HepG2 (cell line): Measurements from ENCODE around the gene ATXN7L2. TPM values are rescaled to one million over a fixed set of nuclear protein-coding genes. Genes with fewer than 3 reads are reported as not detected.

ENCODE experiments used
- BCL6 ChIP-seq: IDR thresholded peaks from 2 replicates; pipeline ENCODE4 v1.6.1; 2016; ENCODE audit warnings: missing genetic modification reagents, missing compliant biosample characterization
- CEBPB ChIP-seq: IDR thresholded peaks from 2 replicates; pipeline ENCODE4 v1.6.1; 2011; ENCODE audit warnings: low read depth, low read length, improper control_type of control experiment, borderline replicate concordance
- CEBPG ChIP-seq: IDR thresholded peaks from 2 replicates; pipeline ENCODE4 v1.6.1; 2016
- CREM ChIP-seq, 2 experiments: sonication (generic) in 1 of 2; formaldehyde crosslinking in 1 of 2; IDR thresholded peaks; 2 replicates each; pipeline versions ENCODE4 v1.4.0 to v1.6.1; 2016 to 2020; ENCODE audit warnings: antibody characterized with exemption in 1 of 2, mild to moderate bottlenecking in 1 of 2, missing genetic modification reagents in 1 of 2
- FOSL2 ChIP-seq: sonication (generic); formaldehyde crosslinking; IDR thresholded peaks from 2 replicates; pipeline ENCODE4 v1.4.0; 2020; ENCODE audit warnings: missing genetic modification reagents
- FOXP1 ChIP-seq, 2 experiments: fragments of 450-650 bp in 1 of 2; IDR thresholded peaks; 2 replicates each; pipeline ENCODE4 v1.6.1; 2017 to 2018; ENCODE audit warnings: antibody characterized with exemption in 1 of 2
- GATAD2A ChIP-seq: IDR thresholded peaks from 2 replicates; pipeline ENCODE4 v1.6.1; 2016
- HNF4A ChIP-seq: sonication (generic); formaldehyde crosslinking; IDR thresholded peaks from 2 replicates; pipeline ENCODE4 v1.4.0; 2020; ENCODE audit warnings: missing genetic modification reagents
- MLX ChIP-seq: IDR thresholded peaks from 2 replicates; pipeline ENCODE4 v1.6.1; 2016
- NR2F6 ChIP-seq, 2 experiments: IDR thresholded peaks; 2 replicates each; pipeline ENCODE4 v1.6.1; 2016; ENCODE audit warnings: antibody characterized with exemption in 1 of 2, mild to moderate bottlenecking in 1 of 2
- SOX5 ChIP-seq: IDR thresholded peaks from 2 replicates; pipeline ENCODE4 v1.6.1; 2016; ENCODE audit warnings: borderline replicate concordance
- SOX6 ChIP-seq, 2 experiments: fragments of 450-650 bp in 1 of 2; sonication (generic) in 1 of 2; formaldehyde crosslinking in 1 of 2; IDR thresholded peaks; 2 replicates each; pipeline versions ENCODE4 v1.4.0 to v1.6.1; 2017 to 2020; ENCODE audit warnings: antibody characterized with exemption in 1 of 2, mild to moderate bottlenecking in 1 of 2, missing genetic modification reagents in 1 of 2
- TBX3 ChIP-seq: fragments of 450-650 bp; IDR thresholded peaks from 2 replicates; pipeline ENCODE4 v1.6.1; 2017; ENCODE audit warnings: antibody characterized with exemption, mild to moderate bottlenecking, inconsistent platforms, borderline replicate concordance
- TCF7 ChIP-seq: sonication (generic); IDR thresholded peaks from 2 replicates; pipeline ENCODE4 v1.6.1; 2016; ENCODE audit warnings: antibody characterized with exemption, low read depth
- TFDP2 ChIP-seq: sonication (generic); formaldehyde crosslinking; IDR thresholded peaks from 2 replicates; pipeline ENCODE4 v1.4.0; 2020; ENCODE audit warnings: missing genetic modification reagents
- TP53 ChIP-seq: sonication (generic); formaldehyde crosslinking; conservative IDR thresholded peaks from 2 replicates; pipeline ENCODE4 v1.4.0; 2020; ENCODE audit warnings: missing genetic modification reagents
- ZNF331 ChIP-seq: sonication (generic); formaldehyde crosslinking; IDR thresholded peaks from 2 replicates; pipeline ENCODE4 v1.4.0; 2020; ENCODE audit warnings: missing genetic modification reagents
- ZNF687 ChIP-seq: sonication (generic); formaldehyde crosslinking; IDR thresholded peaks from 2 replicates; pipeline ENCODE4 v1.5.1; 2020; ENCODE audit warnings: mild to moderate bottlenecking, missing genetic modification reagents, moderate library complexity
- polyA plus RNA-seq, 8 experiments: library from polyadenylated mRNA; depleted of rRNA in 3 of 8; stranded (reverse) in 7 of 8; unstranded in 1 of 8; fragments of >200 nt; fragmentation: Illumina TruSeq in 4 of 8; extraction: Trizol in 4 of 8; gene quantifications; 2 replicates each; pipeline versions ENCODE4 v1.2.1 to v1.2.3, GENCODE V29; 2011 to 2016; ENCODE audit warnings: low read depth in 4 of 8, missing spikeins in 1 of 8, mixed read lengths in 1 of 8; ENCODE audit not compliant: insufficient read depth in 1 of 8
- total RNA-seq, 5 experiments: library from RNA; depleted of rRNA; stranded (reverse); fragments of >200 nt; fragmentation: Illumina TruSeq; extraction: Trizol; gene quantifications; 2 replicates each; pipeline ENCODE4 v1.2.3, GENCODE V29; 2016; ENCODE audit warnings: low read depth in 1 of 5
- TF ChIP-seq, protein P1 (sequence below): sonication (generic); IDR thresholded peaks from 2 replicates; pipeline ENCODE4 v1.6.1; 2016; ENCODE audit warnings: low read depth, borderline replicate concordance
- TF ChIP-seq, protein P2 (sequence below): sonication (generic); formaldehyde crosslinking; IDR thresholded peaks from 2 replicates; pipeline ENCODE4 v1.8.0; 2022; ENCODE audit warnings: mild to moderate bottlenecking, missing genetic modification reagents; ENCODE audit not compliant: insufficient replicate concordance
- TF ChIP-seq, protein P3 (sequence below): IDR thresholded peaks from 2 replicates; pipeline ENCODE4 v1.6.1; 2012; ENCODE audit warnings: low read depth, low read length, improper control_type of control experiment

ATXN7L2 gene
- total and polyA plus RNA-seq, 2 of the 13 experiments (the other 11 are each of a cell fraction or from before 2014, with no cell fraction given), result 2.7 to 2.8 TPM

GRCh38 chr1:109441069-109441468, 42.6 kb upstream of the ATXN7L2 start (continued):
- TF ChIP-seq ZNF687 (no peak), MLX (CRISPR knock-in tag) (0 out of 2 replicates have a peak, but pooled peaks have one; percentile 47), FOSL2 (peak; percentile 47), ZNF331 (CRISPR knock-in tag) (no peak), HNF4A (CRISPR knock-in tag) (peak; percentile 45; the same call in 1 of the 2 replicates), GATAD2A (CRISPR knock-in tag) (peak; percentile 89), BCL6 (CRISPR knock-in tag) (peak; percentile 58; the same call in 1 of the 2 replicates), CEBPG (CRISPR knock-in tag) (peak; percentile 58), CREM (IDR thresholded peaks at IDR 0.05) (peak; percentile 36; the same call in 1 of the 2 replicates), CREM (CRISPR knock-in tag; IDR thresholded peaks at IDR 0.05) (no peak), NR2F6 (IDR thresholded peaks at IDR 0.05) (peak; percentile 90), NR2F6 (CRISPR knock-in tag; IDR thresholded peaks at IDR 0.05) (peak; percentile 85), FOXP1 (IDR thresholded peaks at IDR 0.05) (0 out of 2 replicates have a peak, but pooled peaks have one; percentile 11), FOXP1 (CRISPR knock-in tag; IDR thresholded peaks at IDR 0.05) (peak; percentile 69), TFDP2 (no peak), SOX5 (CRISPR knock-in tag) (peak; percentile 82), TP53 (no peak), TBX3 (peak; percentile 100), TCF7 (peak; percentile 67), CEBPB (peak; percentile 59), SOX6 (IDR thresholded peaks at IDR 0.05) (no peak), SOX6 (CRISPR knock-in tag; IDR thresholded peaks at IDR 0.05) (peak; percentile 79)
- TF ChIP-seq, protein P1, sequence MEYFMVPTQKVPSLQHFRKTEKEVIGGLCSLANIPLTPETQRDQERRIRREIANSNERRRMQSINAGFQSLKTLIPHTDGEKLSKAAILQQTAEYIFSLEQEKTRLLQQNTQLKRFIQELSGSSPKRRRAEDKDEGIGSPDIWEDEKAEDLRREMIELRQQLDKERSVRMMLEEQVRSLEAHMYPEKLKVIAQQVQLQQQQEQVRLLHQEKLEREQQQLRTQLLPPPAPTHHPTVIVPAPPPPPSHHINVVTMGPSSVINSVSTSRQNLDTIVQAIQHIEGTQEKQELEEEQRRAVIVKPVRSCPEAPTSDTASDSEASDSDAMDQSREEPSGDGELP, result 0 out of 2 replicates have a peak, but pooled peaks have one; percentile 22
- TF ChIP-seq, protein P2, sequence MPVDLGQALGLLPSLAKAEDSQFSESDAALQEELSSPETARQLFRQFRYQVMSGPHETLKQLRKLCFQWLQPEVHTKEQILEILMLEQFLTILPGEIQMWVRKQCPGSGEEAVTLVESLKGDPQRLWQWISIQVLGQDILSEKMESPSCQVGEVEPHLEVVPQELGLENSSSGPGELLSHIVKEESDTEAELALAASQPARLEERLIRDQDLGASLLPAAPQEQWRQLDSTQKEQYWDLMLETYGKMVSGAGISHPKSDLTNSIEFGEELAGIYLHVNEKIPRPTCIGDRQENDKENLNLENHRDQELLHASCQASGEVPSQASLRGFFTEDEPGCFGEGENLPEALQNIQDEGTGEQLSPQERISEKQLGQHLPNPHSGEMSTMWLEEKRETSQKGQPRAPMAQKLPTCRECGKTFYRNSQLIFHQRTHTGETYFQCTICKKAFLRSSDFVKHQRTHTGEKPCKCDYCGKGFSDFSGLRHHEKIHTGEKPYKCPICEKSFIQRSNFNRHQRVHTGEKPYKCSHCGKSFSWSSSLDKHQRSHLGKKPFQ (CRISPR knock-in tag), result no peak
- TF ChIP-seq, protein P3, sequence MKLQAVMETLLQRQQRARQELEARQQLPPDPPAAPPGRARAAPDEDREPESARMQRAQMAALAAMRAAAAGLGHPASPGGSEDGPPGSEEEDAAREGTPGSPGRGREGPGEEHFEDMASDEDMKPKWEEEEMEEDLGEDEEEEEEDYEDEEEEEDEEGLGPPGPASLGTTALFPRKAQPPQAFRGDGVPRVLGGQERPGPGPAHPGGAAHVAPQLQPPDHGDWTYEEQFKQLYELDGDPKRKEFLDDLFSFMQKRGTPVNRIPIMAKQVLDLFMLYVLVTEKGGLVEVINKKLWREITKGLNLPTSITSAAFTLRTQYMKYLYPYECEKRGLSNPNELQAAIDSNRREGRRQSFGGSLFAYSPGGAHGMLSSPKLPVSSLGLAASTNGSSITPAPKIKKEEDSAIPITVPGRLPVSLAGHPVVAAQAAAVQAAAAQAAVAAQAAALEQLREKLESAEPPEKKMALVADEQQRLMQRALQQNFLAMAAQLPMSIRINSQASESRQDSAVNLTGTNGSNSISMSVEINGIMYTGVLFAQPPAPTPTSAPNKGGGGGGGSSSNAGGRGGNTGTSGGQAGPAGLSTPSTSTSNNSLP, result no peak; the same call in 1 of the 2 replicates
